Astrocyte (in vitro differentiated cells and primary cell): ENCODE results near the gene GUCA1A. TPM values are rescaled to one million over a fixed set of nuclear protein-coding genes. Genes with fewer than 3 reads are reported as not detected.
A peak's percentile ranks its signal among the peaks of the same experiment; 100 is the strongest.

Experiments
- DNase-seq: peaks from one replicate; pipeline ENCODE4 v3.0.0-alpha.2; 2010; ENCODE audit warnings: low read depth
- FAIRE-seq: peaks from 2 replicates; lab custom pipeline; 2011; peaks lifted over from hg19 to GRCh38; lab: Jason Lieb, UNC
- H2AFZ ChIP-seq: 2 replicates; pipeline ENCODE4 v1.6.0; 2012; ENCODE audit warnings: low read depth, low read length, inconsistent platforms
- H3K27ac ChIP-seq: 2 replicates; pipeline ENCODE4 v1.5.1; 2011; ENCODE audit warnings: low read depth, low read length, inconsistent platforms
- H3K27me3 ChIP-seq: 2 replicates; pipeline ENCODE4 v1.6.0; 2011; ENCODE audit warnings: low read length, inconsistent platforms; ENCODE audit not compliant: insufficient read depth
- H3K36me3 ChIP-seq: 2 replicates; pipeline ENCODE4 v1.5.1; 2011; ENCODE audit warnings: low read length, inconsistent platforms; ENCODE audit not compliant: insufficient read depth
- H3K4me1 ChIP-seq: 2 replicates; pipeline ENCODE4 v1.5.1; 2011; ENCODE audit warnings: low read length, inconsistent platforms; ENCODE audit not compliant: insufficient read depth
- H3K4me2 ChIP-seq: 2 replicates; pipeline ENCODE4 v1.6.0; 2012; ENCODE audit warnings: low read length, inconsistent platforms
- H3K4me3 ChIP-seq: 2 replicates; pipeline ENCODE4 v1.5.1; 2011; ENCODE audit warnings: low read depth, mild to moderate bottlenecking, low read length, inconsistent platforms; ENCODE audit not compliant: insufficient read depth
- H3K79me2 ChIP-seq: 2 replicates; pipeline ENCODE4 v1.6.0; 2012; ENCODE audit warnings: mild to moderate bottlenecking, low read length, inconsistent platforms; ENCODE audit not compliant: insufficient read depth
- H3K9ac ChIP-seq: 2 replicates; pipeline ENCODE4 v1.6.0; 2012; ENCODE audit warnings: mild to moderate bottlenecking, low read length, inconsistent platforms
- H3K9me3 ChIP-seq: 2 replicates; pipeline ENCODE4 v1.5.1; 2012; ENCODE audit warnings: low read depth, mild to moderate bottlenecking, low read length, inconsistent platforms; ENCODE audit not compliant: insufficient read depth
- H4K20me1 ChIP-seq: 2 replicates; pipeline ENCODE4 v1.6.0; 2012; ENCODE audit warnings: low read length, inconsistent platforms; ENCODE audit not compliant: insufficient read depth
- H3K27ac Mint-ChIP-seq: one replicate; pipeline ENCODE4 v1.8.0; 2021; ENCODE audit warnings: mild to moderate bottlenecking, mixed read lengths; ENCODE audit not compliant: unreplicated experiment
- H3K27me3 Mint-ChIP-seq: one replicate; pipeline ENCODE4 v1.8.0; 2021; ENCODE audit warnings: low read depth, mixed read lengths; ENCODE audit not compliant: unreplicated experiment
- H3K36me3 Mint-ChIP-seq: one replicate; pipeline ENCODE4 v1.8.0; 2021; ENCODE audit warnings: low read depth, mixed read lengths; ENCODE audit not compliant: unreplicated experiment
- H3K4me1 Mint-ChIP-seq: one replicate; pipeline ENCODE4 v1.8.0; 2021; ENCODE audit warnings: low read depth, mixed read lengths; ENCODE audit not compliant: unreplicated experiment
- H3K4me3 Mint-ChIP-seq: one replicate; pipeline ENCODE4 v1.8.0; 2021; ENCODE audit warnings: mild to moderate bottlenecking, moderate library complexity, mixed read lengths; ENCODE audit not compliant: unreplicated experiment
- H3K9me3 Mint-ChIP-seq: one replicate; pipeline ENCODE4 v1.8.0; 2021; ENCODE audit warnings: mild to moderate bottlenecking, mixed read lengths; ENCODE audit not compliant: unreplicated experiment
- CTCF ChIP-seq: IDR thresholded peaks from 2 replicates; pipeline ENCODE4 v1.5.1; 2011; ENCODE audit warnings: low read depth, mild to moderate bottlenecking, inconsistent platforms, low read length, moderate library complexity; ENCODE audit not compliant: insufficient read depth
- EZH2 ChIP-seq: IDR thresholded peaks from 2 replicates; pipeline ENCODE4 v1.6.1; 2012; ENCODE audit warnings: mild to moderate bottlenecking, low read length, inconsistent platforms; ENCODE audit not compliant: insufficient read depth
- total RNA-seq: library from RNA; stranded (reverse); gene quantifications from 2 replicates; pipeline ENCODE4 v1.2.1, GENCODE V29; 2021

GUCA1A gene
- total RNA-seq, 1 donor from 2014 or later = 0.45 TPM

- peaks cover 22% of the 10 kb centered on the region for H3K4me1 Mint-ChIP-seq
- no peaks in the 10 kb centered on the region for H3K36me3 ChIP-seq
Measured at GRCh38 chr6:42163981-42164380, 9.2 kb upstream of the GUCA1A start.

GRCh38 chr6:42165016-42165415 lies 8.1 kb upstream of the GUCA1A start:
- no peak overlapping the region for H3K4me2 ChIP-seq
- H3K4me3 ChIP-seq = no peak overlapping the region
- peaks cover 22% of the 10 kb centered on the region for H3K4me1 Mint-ChIP-seq
- H3K36me3 ChIP-seq = no peaks in the 10 kb centered on the region
- H4K20me1 ChIP-seq = no peaks in the 10 kb centered on the region
- H2AFZ ChIP-seq = no peak overlapping the region
- H3K9me3 Mint-ChIP-seq = peaks cover 5% of the 10 kb centered on the region
- H3K9ac ChIP-seq = no peak overlapping the region
- peaks cover 20% of the 10 kb centered on the region for H3K27me3 Mint-ChIP-seq
- TF ChIP-seq EZH2 = no peak
- TF ChIP-seq CTCF = no peak
- H3K27me3 ChIP-seq = no peaks in the 10 kb centered on the region
- H3K9me3 ChIP-seq = no peaks in the 10 kb centered on the region
- no peak overlapping the region for H3K27ac ChIP-seq
- H3K4me3 Mint-ChIP-seq = no peak overlapping the region
- no peaks in the 10 kb centered on the region for H3K79me2 ChIP-seq
- DNase-seq = peak; percentile 62
- H3K36me3 Mint-ChIP-seq = peaks cover 2% of the 10 kb centered on the region
- H3K27ac Mint-ChIP-seq = peak overlapping the region; percentile 11
- no peaks in the 10 kb centered on the region for H3K4me1 ChIP-seq
- FAIRE-seq = no peak

More at GRCh38 chr6:42163981-42164380, 9.2 kb upstream of the GUCA1A start:
- no peaks in the 10 kb centered on the region for H3K79me2 ChIP-seq
- H3K4me2 ChIP-seq = no peak overlapping the region
- Mint-ChIP-seq H3K36me3 (no peaks in the 10 kb centered on the region), H3K9me3 (peaks cover 4% of the 10 kb centered on the region), H3K27ac (no peak overlapping the region), H3K27me3 (peaks cover 21% of the 10 kb centered on the region), H3K4me3 (no peak overlapping the region)
- H3K4me3 ChIP-seq = no peak overlapping the region
- DNase-seq = peak; percentile 29
- H3K9ac ChIP-seq = no peak overlapping the region
- H4K20me1 ChIP-seq = no peaks in the 10 kb centered on the region
- TF ChIP-seq EZH2 (no peak), CTCF (no peak)
- H3K27ac ChIP-seq = no peak overlapping the region
- no peak for FAIRE-seq
- H3K9me3 ChIP-seq = no peaks in the 10 kb centered on the region
- H3K4me1 ChIP-seq = no peaks in the 10 kb centered on the region
- peaks cover 3% of the 10 kb centered on the region for H3K27me3 ChIP-seq
- no peak overlapping the region for H2AFZ ChIP-seq

GRCh38 chr6:42166444-42167141 lies 6.6 kb upstream of the GUCA1A start:
- Histone ChIP-seq H3K36me3 (no peaks in the 10 kb centered on the region), H3K9me3 (no peaks in the 10 kb centered on the region), H3K4me2 (no peak overlapping the region), H2AFZ (peak overlapping the region; percentile 72), H3K4me3 (no peak overlapping the region), H3K27me3 (no peaks in the 10 kb centered on the region), H3K79me2 (no peaks in the 10 kb centered on the region), H4K20me1 (no peaks in the 10 kb centered on the region), H3K9ac (no peak overlapping the region), H3K4me1 (no peaks in the 10 kb centered on the region), H3K27ac (no peak overlapping the region)
- H3K4me1 Mint-ChIP-seq = peaks cover 22% of the 10 kb centered on the region
- TF ChIP-seq CTCF (peak; percentile 95), EZH2 (no peak)
- peaks cover 9% of the 10 kb centered on the region for H3K27me3 Mint-ChIP-seq
- peaks cover 4% of the 10 kb centered on the region for H3K9me3 Mint-ChIP-seq
- no peak overlapping the region for H3K27ac Mint-ChIP-seq
- peaks cover 2% of the 10 kb centered on the region for H3K36me3 Mint-ChIP-seq
- FAIRE-seq (no peak), DNase-seq (peak; percentile 22)
- H3K4me3 Mint-ChIP-seq = no peak overlapping the region
